CD4-positive, alpha-beta T cell (primary cell): ENCODE measurements around the gene BTBD16. TPM values are rescaled to one million over a fixed set of nuclear protein-coding genes. Genes with fewer than 3 reads are reported as not detected.

Source experiments
- ATAC-seq: fragments of 200-7000 bp; cut with Tn5 transposase; one replicate; pipeline ENCODE4 v1.10.0; 2022; ENCODE audit warnings: mild to moderate bottlenecking; ENCODE audit not compliant: poor library complexity
- CTCF ChIA-PET: fragments of 350-600 bp; sonication (Branson Sonifier 250); formaldehyde crosslinking; loops from one replicate; lab custom pipeline; 2021; ENCODE audit warnings: antibody characterized with exemption, inconsistent platforms; lab: Charles Lee
- POLR2A ChIA-PET: fragments of 350-600 bp; sonication (Branson Sonifier 250); formaldehyde crosslinking; loops from one replicate; lab custom pipeline; 2021; ENCODE audit warnings: antibody characterized with exemption, inconsistent platforms; lab: Charles Lee
- DNase-seq, 14 experiments: peaks; one replicate each; pipeline ENCODE4 v3.0.0-alpha.2; 2013 to 2020; ENCODE audit warnings: mixed read lengths in 2 of 14
- H3K27ac ChIP-seq, 2 donors: one replicate each; pipeline versions ENCODE4 v1.5.1 to v1.7.0; 2013; ENCODE audit warnings: low read length in 2 of 2, low read depth in 1 of 2, mild to moderate bottlenecking in 1 of 2
- H3K27me3 ChIP-seq, 2 experiments: 1 replicate in 1 of 2; 2 replicates in 1 of 2; pipeline versions ENCODE4 v1.6.1 to v1.7.0; 2013; ENCODE audit warnings: low read length in 2 of 2, control low read depth in 1 of 2, mild to moderate bottlenecking in 1 of 2, moderate library complexity in 1 of 2; ENCODE audit not compliant: insufficient read depth in 2 of 2, control insufficient read depth in 1 of 2
- H3K36me3 ChIP-seq: one replicate; pipeline ENCODE4 v1.6.1; 2013; ENCODE audit warnings: low read length, control low read depth; ENCODE audit not compliant: insufficient read depth
- H3K4me1 ChIP-seq: one replicate; pipeline ENCODE4 v1.6.1; 2013; ENCODE audit warnings: low read length, control low read depth; ENCODE audit not compliant: insufficient read depth
- H3K4me3 ChIP-seq: one replicate; pipeline ENCODE4 v1.5.1; 2013; ENCODE audit warnings: mild to moderate bottlenecking, low read length, moderate library complexity
- H3K9me3 ChIP-seq, 2 experiments: 1 replicate in 1 of 2; 2 replicates in 1 of 2; pipeline versions ENCODE4 v1.6.1 to v1.7.0; 2013; ENCODE audit warnings: low read length in 2 of 2, mild to moderate bottlenecking in 2 of 2, control low read depth in 1 of 2, moderate library complexity in 1 of 2; ENCODE audit not compliant: control insufficient read depth in 1 of 2, insufficient read depth in 1 of 2
- H3K27ac Mint-ChIP-seq: one replicate; pipeline ENCODE4 v1.8.0; 2020; ENCODE audit warnings: mixed read lengths
- H3K27me3 Mint-ChIP-seq: one replicate; pipeline ENCODE4 v1.8.0; 2021; ENCODE audit warnings: mixed read lengths
- H3K36me3 Mint-ChIP-seq: one replicate; pipeline ENCODE4 v1.8.0; 2021; ENCODE audit warnings: low read depth, mixed read lengths
- H3K4me1 Mint-ChIP-seq: one replicate; pipeline ENCODE4 v1.8.0; 2021; ENCODE audit warnings: low read depth, mixed read lengths
- H3K4me3 Mint-ChIP-seq: one replicate; pipeline ENCODE4 v1.8.0; 2020; ENCODE audit warnings: mild to moderate bottlenecking, mixed read lengths
- H3K9me3 Mint-ChIP-seq: one replicate; pipeline ENCODE4 v1.8.0; 2020; ENCODE audit warnings: mixed read lengths
- intact Hi-C, 2 experiments: fragments of 100-400 bp; cut with DNase I in 1 of 2; cut with micrococcal nuclease in 1 of 2; formaldehyde crosslinking; loops; one replicate each; pipeline versions ENCODE4 v1.15.1 to v1.9.0; 2023 to 2025; cut with DNase I, micrococcal nuclease
- total RNA-seq, 174 experiments: library from RNA in 2 of 174; stranded (reverse) in 2 of 174; gene quantifications; one replicate each; pipeline ENCODE4 v1.2.3 and lab custom pipeline; 2021 to 2026
- TF ChIP-seq, protein P1 (sequence below): fragments of 200-600 bp; IDR thresholded peaks from one replicate; pipeline ENCODE4 v1.8.0; 2022; ENCODE audit warnings: antibody characterized with exemption, mild to moderate bottlenecking

BTBD16 gene
- total RNA-seq, 2 experiments from 2014 or later: not detected

DNA sequence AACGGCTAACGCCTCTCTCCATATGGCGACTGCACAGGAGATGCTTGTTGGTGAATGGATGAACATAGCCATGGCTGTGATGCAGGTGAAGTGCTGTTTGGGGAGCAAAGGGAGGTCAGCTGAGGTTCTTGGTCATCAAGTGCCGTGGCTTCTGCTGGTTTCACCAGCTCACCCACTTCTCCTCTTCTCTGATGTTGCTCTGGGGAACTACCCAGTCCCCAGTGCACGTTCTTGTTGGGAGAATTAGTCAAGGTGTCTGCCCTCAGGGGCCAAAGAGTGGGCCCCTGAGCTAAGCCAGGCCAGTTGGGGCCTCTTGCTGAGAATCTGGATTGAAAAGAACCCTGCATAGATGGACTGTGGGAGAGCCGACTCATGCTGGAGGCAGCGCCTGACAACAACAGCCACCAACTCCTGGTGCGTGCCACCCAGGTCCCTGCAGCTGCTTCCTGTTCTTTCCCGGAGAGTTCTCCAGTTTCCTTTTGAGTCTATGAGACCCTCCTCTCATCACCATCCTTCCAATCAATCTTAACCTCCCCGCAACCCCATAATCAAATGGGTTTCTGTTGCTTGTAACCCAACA lies 3.0 kb downstream of the BTBD16 start:
- TF ChIP-seq, protein P1, sequence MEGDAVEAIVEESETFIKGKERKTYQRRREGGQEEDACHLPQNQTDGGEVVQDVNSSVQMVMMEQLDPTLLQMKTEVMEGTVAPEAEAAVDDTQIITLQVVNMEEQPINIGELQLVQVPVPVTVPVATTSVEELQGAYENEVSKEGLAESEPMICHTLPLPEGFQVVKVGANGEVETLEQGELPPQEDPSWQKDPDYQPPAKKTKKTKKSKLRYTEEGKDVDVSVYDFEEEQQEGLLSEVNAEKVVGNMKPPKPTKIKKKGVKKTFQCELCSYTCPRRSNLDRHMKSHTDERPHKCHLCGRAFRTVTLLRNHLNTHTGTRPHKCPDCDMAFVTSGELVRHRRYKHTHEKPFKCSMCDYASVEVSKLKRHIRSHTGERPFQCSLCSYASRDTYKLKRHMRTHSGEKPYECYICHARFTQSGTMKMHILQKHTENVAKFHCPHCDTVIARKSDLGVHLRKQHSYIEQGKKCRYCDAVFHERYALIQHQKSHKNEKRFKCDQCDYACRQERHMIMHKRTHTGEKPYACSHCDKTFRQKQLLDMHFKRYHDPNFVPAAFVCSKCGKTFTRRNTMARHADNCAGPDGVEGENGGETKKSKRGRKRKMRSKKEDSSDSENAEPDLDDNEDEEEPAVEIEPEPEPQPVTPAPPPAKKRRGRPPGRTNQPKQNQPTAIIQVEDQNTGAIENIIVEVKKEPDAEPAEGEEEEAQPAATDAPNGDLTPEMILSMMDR: no peak
- ChIA-PET CTCF (no interaction called here), POLR2A (no interaction called here)
- H3K27me3 ChIP-seq: peaks cover 0 to 3% of the 10 kb centered on the region in 2 experiments
- H3K27ac ChIP-seq: no peak overlapping the region
- Mint-ChIP-seq H3K4me1 (no peaks in the 10 kb centered on the region), H3K36me3 (no peaks in the 10 kb centered on the region), H3K4me3 (no peak overlapping the region), H3K27me3 (peaks cover 26% of the 10 kb centered on the region), H3K9me3 (no peaks in the 10 kb centered on the region), H3K27ac (no peak overlapping the region)
- no peak for ATAC-seq
- DNase-seq: no peak
- no peaks in the 10 kb centered on the region for H3K9me3 ChIP-seq
- intact Hi-C loops: no loop called here
- no peak overlapping the region for H3K4me3 ChIP-seq
- H3K4me1 ChIP-seq: no peaks in the 10 kb centered on the region
- H3K36me3 ChIP-seq: no peaks in the 10 kb centered on the region

DNA sequence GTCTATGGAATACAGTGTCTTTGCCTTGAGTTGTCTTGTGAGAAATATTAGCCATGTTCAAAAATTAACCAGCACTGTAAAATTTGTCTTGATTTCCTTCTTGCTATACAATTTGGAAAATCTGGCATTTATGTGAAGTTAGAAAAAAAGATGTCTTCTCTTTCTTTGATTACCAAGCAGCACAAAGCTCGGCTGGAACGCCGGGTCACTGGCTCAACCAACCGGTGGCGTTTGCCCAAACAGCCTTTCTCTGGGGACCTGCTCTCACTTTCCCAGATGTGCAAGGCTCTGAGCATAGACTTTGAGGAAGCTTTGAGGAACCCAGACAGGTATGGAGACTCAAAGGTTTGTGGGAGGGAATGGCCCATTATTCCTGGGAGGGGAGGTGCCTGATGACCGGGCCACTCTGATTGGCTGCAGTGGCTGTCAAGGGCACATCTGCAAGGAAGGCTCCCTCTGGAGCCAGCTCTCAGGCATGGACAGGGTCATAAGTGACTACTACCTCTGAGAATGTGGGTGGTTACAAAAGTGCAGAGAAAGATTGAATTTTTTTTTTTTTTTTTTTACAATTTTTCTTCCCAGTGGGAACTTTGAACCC lies 5.6 kb downstream of the BTBD16 start:
- ChIA-PET POLR2A (no interaction called here), CTCF (no interaction called here)
- no peak overlapping the region for H3K27ac ChIP-seq
- Mint-ChIP-seq H3K4me3 (no peak overlapping the region), H3K9me3 (no peaks in the 10 kb centered on the region), H3K36me3 (no peaks in the 10 kb centered on the region), H3K27ac (no peak overlapping the region), H3K27me3 (peaks cover 34% of the 10 kb centered on the region), H3K4me1 (no peaks in the 10 kb centered on the region)
- TF ChIP-seq, protein P1: no peak
- no peak overlapping the region for H3K4me3 ChIP-seq
- DNase-seq (no peak), ATAC-seq (no peak)
- H3K9me3 ChIP-seq: no peaks in the 10 kb centered on the region
- H3K27me3 ChIP-seq: peaks cover 0 to 3% of the 10 kb centered on the region in 2 experiments
- intact Hi-C loops: no loop called here
- no peaks in the 10 kb centered on the region for H3K4me1 ChIP-seq
- H3K36me3 ChIP-seq: no peaks in the 10 kb centered on the region

DNA sequence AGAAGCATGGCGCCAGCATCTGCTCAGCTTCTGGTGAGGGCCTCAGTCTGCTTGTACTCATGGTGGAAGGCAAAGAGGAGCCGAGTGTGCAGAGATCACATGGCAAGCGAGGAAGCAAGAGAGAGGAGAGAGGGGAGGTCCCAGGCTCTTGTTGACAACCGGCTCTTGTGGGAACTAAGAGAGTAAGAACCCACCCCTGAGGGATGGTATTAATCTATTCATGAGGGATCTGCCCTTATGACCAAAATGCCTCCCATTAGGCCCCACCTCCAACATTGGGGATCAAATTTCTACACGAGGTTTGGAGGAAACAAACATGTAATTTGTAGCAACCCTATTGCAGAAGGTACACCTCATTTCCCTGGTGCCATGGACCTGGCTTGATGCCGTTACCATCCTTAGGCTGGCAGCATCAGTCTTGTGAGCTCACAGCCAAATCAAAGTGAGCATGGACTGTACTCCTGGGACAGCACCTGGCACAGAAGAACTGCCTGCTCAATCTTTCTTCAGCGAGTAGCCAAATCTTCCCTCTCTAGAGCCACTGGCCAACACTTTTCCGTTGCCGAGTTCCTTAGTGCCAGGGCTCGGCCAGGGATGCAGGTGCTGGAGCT lies 6.5 kb downstream of the BTBD16 start:
- H3K27ac Mint-ChIP-seq: no peak overlapping the region
- no peaks in the 10 kb centered on the region for H3K4me1 ChIP-seq
- ATAC-seq (no peak), DNase-seq (no peak)
- intact Hi-C loops: no loop called here
- H3K36me3 Mint-ChIP-seq: no peaks in the 10 kb centered on the region
- no peak overlapping the region for H3K4me3 Mint-ChIP-seq
- H3K27me3 ChIP-seq: peaks cover 0 to 3% of the 10 kb centered on the region in 2 experiments
- CTCF ChIA-PET: no interaction called here
- no peak overlapping the region for H3K27ac ChIP-seq
- TF ChIP-seq, protein P1: no peak
- no peaks in the 10 kb centered on the region for H3K9me3 ChIP-seq
- POLR2A ChIA-PET: no interaction called here
- H3K9me3 Mint-ChIP-seq: no peaks in the 10 kb centered on the region
- no peaks in the 10 kb centered on the region for H3K4me1 Mint-ChIP-seq
- H3K27me3 Mint-ChIP-seq: peaks cover 38% of the 10 kb centered on the region
- no peaks in the 10 kb centered on the region for H3K36me3 ChIP-seq
- H3K4me3 ChIP-seq: no peak overlapping the region
